Mesenchymal stem cell (in vitro differentiated cells and primary cell): Measurements from ENCODE around the gene QSOX1.

Source experiments
- DNase-seq: peaks from one replicate; pipeline ENCODE4 v3.0.0-alpha.2; 2013
- H2AFZ ChIP-seq: one replicate; pipeline ENCODE4 v1.6.1; 2013; ENCODE audit warnings: low read depth, mild to moderate bottlenecking, control low read depth, inconsistent platforms, low read length, moderate library complexity
- H2AK5ac ChIP-seq: 2 replicates; pipeline ENCODE4 v1.6.1; 2013; ENCODE audit warnings: low read length, moderate library complexity, mild to moderate bottlenecking, inconsistent platforms; ENCODE audit not compliant: severe bottlenecking
- H2BK120ac ChIP-seq: one replicate; pipeline ENCODE4 v1.6.1; 2013; ENCODE audit warnings: low read depth, mild to moderate bottlenecking, inconsistent platforms, low read length, moderate library complexity
- H2BK12ac ChIP-seq, 2 experiments: one replicate each; pipeline ENCODE4 v1.6.1; 2013; ENCODE audit warnings: inconsistent platforms in 2 of 2, low read length in 2 of 2, mild to moderate bottlenecking in 2 of 2, moderate library complexity in 2 of 2, control low read depth in 1 of 2
- H2BK15ac ChIP-seq: one replicate; pipeline ENCODE4 v1.6.1; 2013; ENCODE audit warnings: mild to moderate bottlenecking, low read depth, inconsistent platforms; ENCODE audit not compliant: poor library complexity, severe bottlenecking
- H2BK5ac ChIP-seq: 2 replicates; pipeline ENCODE4 v1.6.1; 2013; ENCODE audit warnings: low read depth, mild to moderate bottlenecking, low read length, control low read depth, inconsistent platforms; ENCODE audit not compliant: poor library complexity, severe bottlenecking
- H3K14ac ChIP-seq, 2 experiments: one replicate each; pipeline ENCODE4 v1.6.1; 2013; ENCODE audit warnings: inconsistent platforms in 2 of 2, low read length in 2 of 2, control low read depth in 1 of 2, mild to moderate bottlenecking in 1 of 2, moderate library complexity in 1 of 2
- H3K18ac ChIP-seq, 2 experiments: one replicate each; pipeline ENCODE4 v1.6.1; 2013; ENCODE audit warnings: inconsistent platforms in 2 of 2, low read length in 2 of 2, control low read depth in 1 of 2, low read depth in 1 of 2, mild to moderate bottlenecking in 1 of 2
- H3K23ac ChIP-seq, 2 experiments: one replicate each; pipeline ENCODE4 v1.6.1; 2013; ENCODE audit warnings: inconsistent platforms in 2 of 2, low read length in 2 of 2, mild to moderate bottlenecking in 2 of 2, moderate library complexity in 2 of 2, control low read depth in 1 of 2
- H3K27ac ChIP-seq: 2 replicates; pipeline ENCODE4 v1.5.1; 2013; ENCODE audit warnings: mild to moderate bottlenecking, moderate library complexity, low read length, control low read depth, inconsistent platforms; ENCODE audit not compliant: poor library complexity, severe bottlenecking
- H3K27me3 ChIP-seq, 2 experiments: 2 replicates each; pipeline versions ENCODE4 v1.6.1 to v1.7.0; 2013; ENCODE audit warnings: low read length in 2 of 2, mild to moderate bottlenecking in 2 of 2, moderate library complexity in 2 of 2, control low read depth in 1 of 2, inconsistent platforms in 1 of 2; ENCODE audit not compliant: control insufficient read depth in 1 of 2, insufficient read depth in 1 of 2
- H3K36me3 ChIP-seq, 2 experiments: 2 replicates each; pipeline versions ENCODE4 v1.6.1 to v1.7.0; 2013; ENCODE audit warnings: low read length in 2 of 2, control low read depth in 1 of 2, inconsistent platforms in 1 of 2, low read depth in 1 of 2, mild to moderate bottlenecking in 1 of 2; ENCODE audit not compliant: insufficient read depth in 2 of 2, control insufficient read depth in 1 of 2
- H3K4ac ChIP-seq, 2 experiments: one replicate each; pipeline ENCODE4 v1.6.1; 2013; ENCODE audit warnings: inconsistent platforms in 2 of 2, low read length in 2 of 2, mild to moderate bottlenecking in 2 of 2, moderate library complexity in 2 of 2, control low read depth in 1 of 2, low read depth in 1 of 2
- H3K4me1 ChIP-seq: 2 replicates; pipeline ENCODE4 v1.6.1; 2013; ENCODE audit warnings: low read depth, low read length, control low read depth; ENCODE audit not compliant: control insufficient read depth, insufficient read depth
- H3K4me2 ChIP-seq: 2 replicates; pipeline ENCODE4 v1.6.1; 2013; ENCODE audit warnings: low read length, mild to moderate bottlenecking, inconsistent platforms; ENCODE audit not compliant: poor library complexity, severe bottlenecking
- H3K4me3 ChIP-seq, 2 experiments: 2 replicates each; pipeline versions ENCODE4 v1.5.1 to v1.7.0; 2013; ENCODE audit warnings: low read length in 2 of 2, mild to moderate bottlenecking in 2 of 2, control low read depth in 1 of 2, low read depth in 1 of 2; ENCODE audit not compliant: insufficient read depth in 1 of 2
- H3K79me1 ChIP-seq: replicated peaks from 2 replicates; pipeline ENCODE4 v1.6.1; 2013; ENCODE audit warnings: mild to moderate bottlenecking, control low read depth, low read length, inconsistent platforms; ENCODE audit not compliant: poor library complexity, severe bottlenecking
- H3K9ac ChIP-seq: 2 replicates; pipeline ENCODE4 v1.7.0; 2013; ENCODE audit warnings: mild to moderate bottlenecking, low read length, moderate library complexity
- H3K9me3 ChIP-seq: 2 replicates; pipeline ENCODE4 v1.7.0; 2013; ENCODE audit warnings: mild to moderate bottlenecking, low read length; ENCODE audit not compliant: control insufficient read depth
- H4K8ac ChIP-seq: one replicate; pipeline ENCODE4 v1.6.1; 2013; ENCODE audit warnings: inconsistent platforms, mild to moderate bottlenecking, low read length, moderate library complexity
- H4K91ac ChIP-seq: one replicate; pipeline ENCODE4 v1.6.1; 2013; ENCODE audit warnings: mild to moderate bottlenecking, low read length, inconsistent platforms
- WGBS: methylation state at CpG from one replicate; pipeline ENCODE4 v1.1.7; 2013; ENCODE audit warnings: mixed read lengths; 5-methylcytosine and 5-hydroxymethylcytosine counted together

Gene QSOX1

DNA sequence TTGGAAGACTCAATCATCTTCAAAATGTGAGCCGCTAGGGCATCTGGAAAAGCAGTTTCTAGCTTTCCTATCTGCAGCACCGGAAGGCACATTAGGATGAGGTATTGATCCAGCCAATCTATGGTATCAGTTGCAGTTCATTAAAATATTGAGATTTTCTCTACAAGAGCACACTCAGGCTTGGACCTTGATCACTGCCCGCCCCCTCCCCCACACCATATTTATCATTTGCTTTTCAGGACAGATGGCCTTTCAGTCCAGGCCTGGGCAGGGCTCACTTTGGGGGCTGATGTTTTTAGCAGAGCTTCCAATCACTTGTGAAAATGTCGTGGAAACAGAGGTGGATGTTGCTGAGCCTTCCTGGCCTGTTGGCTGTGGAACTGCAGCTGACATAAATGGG is 92.9 kb downstream of the QSOX1 start:
- no peaks in the 10 kb centered on the region for H3K36me3 ChIP-seq
- 96% methylated on average over 4 of the region's 4 CpGs for WGBS
- no peaks in the 10 kb centered on the region for H3K9me3 ChIP-seq
- no peak overlapping the region for H4K8ac ChIP-seq
- H4K91ac ChIP-seq: no peak overlapping the region
- H3K79me1 ChIP-seq: no peaks in the 10 kb centered on the region
- H3K9ac ChIP-seq: no peak overlapping the region
- no peak overlapping the region for H3K14ac ChIP-seq
- H3K27me3 ChIP-seq: peaks cover 7 to 85% of the 10 kb centered on the region in 2 experiments
- no peak overlapping the region for H2BK120ac ChIP-seq
- no peak overlapping the region for H2BK15ac ChIP-seq
- no peak overlapping the region for H3K4ac ChIP-seq
- DNase-seq: no peak
- H3K4me1 ChIP-seq: peaks cover 14% of the 10 kb centered on the region
- no peak overlapping the region for H3K4me3 ChIP-seq
- no peak overlapping the region for H3K4me2 ChIP-seq
- H3K27ac ChIP-seq: no peak overlapping the region
- H3K18ac ChIP-seq: no peak overlapping the region
- H2AFZ ChIP-seq: no peak overlapping the region
- H2AK5ac ChIP-seq: no peak overlapping the region
- no peak overlapping the region for H3K23ac ChIP-seq
- no peak overlapping the region for H2BK12ac ChIP-seq
- no peak overlapping the region for H2BK5ac ChIP-seq

DNA sequence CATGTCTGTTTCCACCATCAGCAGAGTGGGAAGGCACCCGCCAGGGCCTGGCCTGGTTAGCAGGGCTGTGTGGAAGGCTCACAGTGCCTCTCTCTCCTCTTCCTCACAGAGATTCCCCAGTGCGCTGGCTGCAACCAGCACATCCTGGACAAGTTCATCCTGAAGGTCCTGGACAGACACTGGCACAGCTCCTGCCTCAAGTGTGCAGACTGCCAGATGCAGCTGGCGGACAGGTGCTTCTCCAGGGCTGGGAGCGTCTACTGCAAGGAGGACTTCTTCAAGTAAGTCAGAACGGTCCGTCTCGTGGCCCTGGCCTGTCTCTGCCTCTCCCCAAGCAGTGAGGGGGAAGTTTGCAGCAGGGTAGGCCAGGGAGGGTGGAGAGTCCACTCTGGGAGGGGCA is 93.5 kb downstream of the QSOX1 start:
- Histone ChIP-seq H3K23ac (no peak overlapping the region), H2BK15ac (no peak overlapping the region), H3K4ac (peak overlapping the region in 1 of 2 experiments; percentile 42), H3K9me3 (no peaks in the 10 kb centered on the region), H3K14ac (no peak overlapping the region), H3K4me1 (peaks cover 14% of the 10 kb centered on the region), H3K27me3 (peaks cover 3 to 82% of the 10 kb centered on the region in 2 experiments), H2BK120ac (no peak overlapping the region), H3K36me3 (no peaks in the 10 kb centered on the region), H2BK12ac (no peak overlapping the region), H3K27ac (no peak overlapping the region), H3K18ac (no peak overlapping the region), H3K4me3 (no peak overlapping the region), H3K4me2 (no peak overlapping the region), H3K9ac (no peak overlapping the region), H2AK5ac (no peak overlapping the region), H4K91ac (no peak overlapping the region), H4K8ac (no peak overlapping the region), H3K79me1 (no peaks in the 10 kb centered on the region), H2BK5ac (no peak overlapping the region), H2AFZ (no peak overlapping the region)
- WGBS: 94% methylated on average over 7 of the region's 7 CpGs
- DNase-seq: no peak

DNA sequence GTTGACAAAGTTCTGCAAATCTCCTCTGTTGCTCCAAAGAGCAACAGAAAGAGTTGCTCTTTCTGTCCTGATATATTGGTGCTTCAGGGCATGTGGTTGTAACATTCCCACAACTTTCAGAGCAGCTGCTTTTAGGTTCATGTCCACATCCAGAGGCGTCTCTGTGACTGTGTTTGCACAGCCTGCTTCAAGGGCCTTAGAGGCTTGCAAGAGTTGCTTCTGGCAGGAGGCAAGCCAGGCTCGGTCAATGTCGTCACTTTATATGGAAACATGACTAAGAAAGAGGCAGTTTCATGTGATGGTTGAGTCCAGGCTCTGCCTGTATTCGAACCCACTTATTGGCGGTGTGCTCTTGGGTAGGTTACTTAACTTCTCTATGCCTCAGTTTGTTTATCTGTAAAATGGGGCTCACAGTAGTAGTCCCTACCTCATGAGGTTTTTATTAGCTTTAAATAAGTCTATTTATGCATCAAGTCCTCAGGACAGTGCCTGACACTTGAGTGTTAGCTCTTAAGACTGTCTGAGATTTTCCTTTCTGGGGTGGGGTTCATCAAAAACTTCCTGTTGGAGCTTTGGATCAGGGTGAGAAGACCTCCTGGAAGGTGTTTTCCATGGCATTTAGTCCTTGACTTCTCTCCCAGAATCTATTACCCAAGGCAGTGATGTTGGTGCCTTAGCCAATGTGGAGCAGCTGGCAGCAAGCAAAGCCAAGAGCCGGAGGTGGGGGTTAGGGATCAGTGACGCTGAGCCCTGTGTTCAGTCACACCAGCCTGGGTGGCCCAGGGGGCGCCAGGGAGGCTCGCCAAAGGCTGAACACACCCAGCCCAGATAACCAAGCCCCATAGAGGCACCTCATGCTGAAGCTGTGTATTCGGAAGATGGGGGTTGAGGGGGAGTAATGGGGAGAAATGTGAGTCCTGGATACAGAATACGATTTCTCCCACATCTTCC is 94.3 kb downstream of the QSOX1 start:
- no peak overlapping the region for H4K8ac ChIP-seq
- no peak overlapping the region for H3K14ac ChIP-seq
- H3K9ac ChIP-seq: no peak overlapping the region
- no peaks in the 10 kb centered on the region for H3K79me1 ChIP-seq
- peaks cover 3 to 84% of the 10 kb centered on the region in 2 experiments for H3K27me3 ChIP-seq
- H2BK120ac ChIP-seq: no peak overlapping the region
- no peaks in the 10 kb centered on the region for H3K36me3 ChIP-seq
- DNase-seq: no peak
- no peak overlapping the region for H3K18ac ChIP-seq
- WGBS: 74% methylated on average over 9 of the region's 11 CpGs
- peaks cover 16% of the 10 kb centered on the region for H3K4me1 ChIP-seq
- H3K4me2 ChIP-seq: no peak overlapping the region
- no peak overlapping the region for H4K91ac ChIP-seq
- no peak overlapping the region for H2AK5ac ChIP-seq
- H2BK12ac ChIP-seq: no peak overlapping the region
- H3K23ac ChIP-seq: no peak overlapping the region
- no peak overlapping the region for H2BK5ac ChIP-seq
- H2AFZ ChIP-seq: no peak overlapping the region
- no peaks in the 10 kb centered on the region for H3K9me3 ChIP-seq
- H2BK15ac ChIP-seq: no peak overlapping the region
- no peak overlapping the region for H3K27ac ChIP-seq
- H3K4me3 ChIP-seq: no peak overlapping the region
- H3K4ac ChIP-seq: no peak overlapping the region

DNA sequence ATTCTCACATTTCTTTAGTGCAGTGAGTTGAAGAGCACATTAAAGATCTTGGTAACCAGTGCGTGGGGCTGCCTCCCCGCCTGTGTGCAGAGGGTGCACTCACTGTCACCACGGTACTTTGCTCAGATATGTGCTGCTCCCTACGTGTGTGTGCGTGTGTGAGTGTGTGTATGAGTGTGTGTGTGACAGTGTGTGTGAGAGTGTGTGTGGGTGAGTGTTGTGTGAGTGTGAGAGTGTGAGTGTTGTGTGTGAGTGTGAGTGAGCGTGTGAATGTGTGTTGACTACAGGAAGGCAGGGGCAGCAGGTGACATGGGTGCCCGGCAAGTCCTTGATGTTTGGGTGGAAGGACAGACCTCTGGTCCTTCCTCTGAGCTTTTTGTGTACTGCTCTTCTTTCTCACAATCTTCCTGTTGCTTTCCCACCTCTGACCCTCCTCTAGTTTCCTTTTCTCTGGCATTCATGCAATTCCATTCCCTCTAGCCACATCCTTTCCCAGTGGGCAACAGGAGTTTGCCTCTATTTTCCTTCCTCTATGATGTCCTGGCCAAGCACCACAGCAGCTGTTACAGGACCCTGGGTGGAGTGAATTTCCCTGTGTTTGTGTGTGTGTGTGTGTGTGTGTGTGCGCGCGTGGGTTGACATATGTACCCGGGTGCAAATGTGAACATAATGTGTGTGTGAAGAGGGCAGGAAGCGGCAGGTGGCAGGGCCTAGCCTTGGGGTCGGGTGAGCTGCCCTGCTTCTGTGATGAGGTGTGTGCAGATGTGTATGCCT is 95.2 kb downstream of the QSOX1 start:
- Histone ChIP-seq H4K91ac (peak overlapping the region; percentile 84), H3K4me2 (no peak overlapping the region), H3K27me3 (peaks cover 0 to 85% of the 10 kb centered on the region in 2 experiments), H3K18ac (no peak overlapping the region), H3K79me1 (no peaks in the 10 kb centered on the region), H2BK5ac (no peak overlapping the region), H2AFZ (no peak overlapping the region), H3K14ac (peak overlapping the region in 1 of 2 experiments; percentile 46), H2AK5ac (no peak overlapping the region), H3K4ac (no peak overlapping the region), H3K23ac (no peak overlapping the region), H2BK15ac (no peak overlapping the region), H3K9me3 (no peaks in the 10 kb centered on the region), H3K27ac (no peak overlapping the region), H4K8ac (peak overlapping the region; percentile 39), H3K4me3 (peak overlapping the region in 1 of 2 experiments; percentile 30), H2BK12ac (no peak overlapping the region), H3K36me3 (no peaks in the 10 kb centered on the region), H3K9ac (no peak overlapping the region), H3K4me1 (peaks cover 19% of the 10 kb centered on the region), H2BK120ac (no peak overlapping the region)
- WGBS: 89% methylated on average over 12 of the region's 13 CpGs
- no peak for DNase-seq
